Thyroid gland (tissue), 4 donors: ENCODE measurements around the gene PIK3R4.

Experiments
- POLR2A ChIP-seq, 2 donors: fragments of 450-650 bp; IDR thresholded peaks; one replicate each; pipeline ENCODE4 v1.6.1; 2017; ENCODE audit warnings: antibody characterized with exemption in 2 of 2, mild to moderate bottlenecking in 2 of 2, moderate library complexity in 1 of 2
- TF ChIP-seq, protein P1 (sequence below), 6 experiments: fragments of 200-600 bp in 3 of 6; fragments of 450-650 bp in 3 of 6; sonication (generic) in 3 of 6; IDR thresholded peaks; one replicate each; pipeline ENCODE4 v1.5.1; 2016 to 2019; ENCODE audit warnings: antibody characterized with exemption in 6 of 6, mild to moderate bottlenecking in 2 of 6, inconsistent platforms in 1 of 6, moderate library complexity in 1 of 6

DNA sequence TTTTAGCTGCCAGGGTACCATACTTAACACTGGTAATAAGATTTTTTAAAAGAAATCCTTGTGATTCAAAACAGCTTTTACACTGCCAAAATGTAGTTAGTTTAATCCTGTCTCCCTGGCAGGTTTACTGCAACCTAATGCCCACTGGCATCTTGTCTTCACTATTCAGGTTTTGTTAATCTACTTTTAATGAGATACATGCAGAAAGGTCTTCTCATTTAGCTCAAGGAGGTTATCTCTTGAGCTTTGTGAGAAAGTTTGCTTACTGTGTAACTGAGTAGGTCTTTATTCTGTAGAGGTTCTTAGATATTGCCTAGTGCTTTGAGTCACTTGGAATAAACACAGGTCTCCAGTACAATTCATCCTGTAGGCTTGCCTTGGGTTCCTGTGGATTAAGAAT lies 110.7 kb downstream of the PIK3R4 start:
- TF ChIP-seq POLR2A (IDR thresholded peaks at IDR 0.05): no peak
- TF ChIP-seq, protein P1, sequence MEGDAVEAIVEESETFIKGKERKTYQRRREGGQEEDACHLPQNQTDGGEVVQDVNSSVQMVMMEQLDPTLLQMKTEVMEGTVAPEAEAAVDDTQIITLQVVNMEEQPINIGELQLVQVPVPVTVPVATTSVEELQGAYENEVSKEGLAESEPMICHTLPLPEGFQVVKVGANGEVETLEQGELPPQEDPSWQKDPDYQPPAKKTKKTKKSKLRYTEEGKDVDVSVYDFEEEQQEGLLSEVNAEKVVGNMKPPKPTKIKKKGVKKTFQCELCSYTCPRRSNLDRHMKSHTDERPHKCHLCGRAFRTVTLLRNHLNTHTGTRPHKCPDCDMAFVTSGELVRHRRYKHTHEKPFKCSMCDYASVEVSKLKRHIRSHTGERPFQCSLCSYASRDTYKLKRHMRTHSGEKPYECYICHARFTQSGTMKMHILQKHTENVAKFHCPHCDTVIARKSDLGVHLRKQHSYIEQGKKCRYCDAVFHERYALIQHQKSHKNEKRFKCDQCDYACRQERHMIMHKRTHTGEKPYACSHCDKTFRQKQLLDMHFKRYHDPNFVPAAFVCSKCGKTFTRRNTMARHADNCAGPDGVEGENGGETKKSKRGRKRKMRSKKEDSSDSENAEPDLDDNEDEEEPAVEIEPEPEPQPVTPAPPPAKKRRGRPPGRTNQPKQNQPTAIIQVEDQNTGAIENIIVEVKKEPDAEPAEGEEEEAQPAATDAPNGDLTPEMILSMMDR (IDR thresholded peaks at IDR 0.05): no peak
